Stimulated activated CD4-positive, alpha-beta T cell treated with anti-CD3 and anti-CD28 coated beads, Interleukin-4, amount 100 ng/mL, for 48 hours (primary cell): ENCODE data around the gene NMNAT1.
"Not testable (repeated sequence)": the region's sequence is repeated elsewhere in the genome, so short reads cannot be mapped to it uniquely, and the experiment has no call there.

Experiments
- DNase-seq, 2 donors: peaks; one replicate each; pipeline ENCODE4 v3.0.0-alpha.2; 2020; ENCODE audit warnings: low read depth in 2 of 2

The NMNAT1 gene

DNA sequence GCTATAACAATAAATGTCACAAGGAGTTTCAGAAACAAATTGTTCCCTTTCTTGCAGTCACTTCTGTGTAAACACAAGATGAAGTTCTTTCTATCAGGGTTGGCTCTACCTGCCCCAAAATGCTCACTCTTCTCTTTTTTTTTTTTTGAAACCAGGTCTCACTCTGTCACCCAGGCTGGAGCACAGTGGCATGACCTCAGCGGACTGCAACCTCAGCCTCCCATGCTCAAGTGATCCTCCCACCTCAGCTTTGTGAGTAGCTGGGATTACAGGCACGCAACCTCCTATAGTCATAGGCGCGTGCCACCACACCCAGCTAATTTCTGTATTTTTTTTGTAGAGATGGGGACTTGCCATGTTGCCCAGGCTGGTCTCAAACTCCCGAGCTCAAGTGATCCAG is 22.7 kb upstream of the NMNAT1 start:
- DNase-seq, result no peak

DNA sequence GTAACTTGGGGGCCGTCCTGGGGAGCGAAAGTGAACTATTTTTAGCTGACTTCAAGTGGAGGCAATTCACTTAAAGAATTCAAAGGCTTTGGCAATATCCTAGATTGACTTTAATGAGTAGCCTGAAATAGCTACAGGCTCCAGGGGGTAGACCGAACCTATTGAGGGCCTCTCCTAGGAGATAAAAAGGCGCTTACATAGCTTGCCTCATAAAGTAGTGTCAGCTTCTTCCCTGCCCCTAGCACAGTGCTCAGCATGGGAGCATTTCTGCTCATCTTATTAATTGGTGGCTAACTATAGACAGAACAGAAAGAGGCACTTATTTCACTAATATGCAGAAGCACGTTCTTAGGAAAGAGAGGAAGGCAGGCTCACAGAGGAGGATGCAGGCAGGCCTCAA is 20.9 kb upstream of the NMNAT1 start:
- DNase-seq, result no peak

DNA sequence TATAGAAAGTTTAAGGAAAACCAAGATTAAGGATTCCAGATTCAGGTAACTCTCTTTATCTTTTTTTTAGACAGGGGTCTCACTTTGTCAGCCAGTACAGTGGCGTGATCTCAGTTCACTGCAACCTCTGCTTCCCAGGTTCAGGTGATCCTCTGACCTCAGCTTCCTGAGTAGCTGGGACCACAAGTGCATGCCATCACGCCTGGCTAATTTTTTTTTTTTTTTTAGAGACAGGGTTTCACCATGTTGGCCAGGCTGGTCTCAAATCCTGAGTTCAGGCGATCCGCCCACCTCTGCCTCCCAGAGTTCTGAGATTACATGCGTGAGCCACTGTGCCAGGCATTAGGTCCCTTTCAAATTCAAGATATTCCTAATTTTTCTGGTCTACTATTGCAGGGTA is 16.0 kb upstream of the NMNAT1 start:
- DNase-seq, result no peak

DNA sequence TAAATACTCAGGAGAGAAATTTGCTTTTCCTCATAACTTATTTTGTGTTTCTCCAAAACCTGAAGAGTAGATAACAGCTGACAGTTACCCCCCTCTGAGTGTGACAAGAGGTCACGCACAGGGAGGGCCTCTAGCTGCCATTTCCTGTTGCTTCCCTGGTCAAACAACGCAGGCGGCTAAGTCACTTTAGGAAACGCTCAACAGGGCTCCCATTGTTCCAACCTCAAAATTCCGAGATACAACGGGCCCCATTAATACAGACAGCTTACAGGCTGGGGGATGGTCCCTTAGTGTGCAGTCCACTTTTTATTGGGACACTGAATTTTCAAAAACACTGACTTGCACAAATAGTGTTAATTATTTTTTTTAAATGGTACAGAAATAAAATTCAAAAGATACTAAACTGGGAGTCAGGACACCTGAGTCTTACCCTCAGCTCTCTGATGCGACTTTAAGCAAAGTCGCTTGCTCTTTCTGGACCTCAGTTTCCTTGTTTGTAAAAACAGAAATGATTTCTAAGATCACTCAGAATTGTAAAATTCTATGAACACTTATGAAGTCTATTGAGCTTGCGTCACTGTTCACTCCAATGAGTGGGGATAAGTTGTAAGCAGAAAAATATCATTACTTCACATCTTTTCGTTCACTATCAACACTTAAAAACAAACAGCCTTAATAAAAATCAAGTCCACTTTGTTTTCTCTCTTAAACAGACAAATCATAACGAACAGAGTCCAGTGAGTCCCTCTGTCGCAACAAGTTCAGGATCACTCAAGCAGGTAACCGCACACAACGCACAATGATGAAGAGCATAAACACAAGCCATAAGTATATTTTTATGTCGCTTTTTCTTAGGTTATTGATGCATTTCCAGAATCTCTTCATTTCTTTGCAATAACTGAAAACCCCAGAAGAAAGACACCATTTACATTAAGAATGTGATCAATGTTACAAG is 13.6 kb upstream of the NMNAT1 start:
- no peak for DNase-seq

DNA sequence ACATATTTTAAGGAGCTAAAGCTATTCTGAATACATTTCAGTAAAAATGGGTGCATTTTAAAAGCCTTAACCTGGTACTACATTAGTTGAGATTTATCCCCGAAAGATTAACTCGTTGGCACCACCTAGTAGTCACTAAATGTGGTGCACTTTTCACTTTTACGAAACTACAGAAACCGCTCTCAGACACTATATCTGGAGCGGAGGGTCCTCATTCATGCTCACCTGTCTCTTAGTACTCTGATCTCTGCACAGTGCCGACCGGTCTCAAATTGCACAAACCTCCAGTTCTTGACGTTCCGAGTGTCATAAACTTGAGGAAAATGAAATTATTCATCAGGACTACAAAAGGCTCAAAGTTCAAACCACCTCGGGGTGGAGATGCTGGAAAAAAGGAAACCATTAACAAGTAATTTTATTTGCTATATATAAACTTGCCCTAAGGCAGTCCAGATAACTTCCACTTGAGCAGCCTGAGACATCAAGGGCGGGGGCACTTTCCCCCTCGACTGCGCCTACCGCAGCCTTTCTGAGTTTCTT is 806 bp upstream of the NMNAT1 start:
- DNase-seq, result no peak

DNA sequence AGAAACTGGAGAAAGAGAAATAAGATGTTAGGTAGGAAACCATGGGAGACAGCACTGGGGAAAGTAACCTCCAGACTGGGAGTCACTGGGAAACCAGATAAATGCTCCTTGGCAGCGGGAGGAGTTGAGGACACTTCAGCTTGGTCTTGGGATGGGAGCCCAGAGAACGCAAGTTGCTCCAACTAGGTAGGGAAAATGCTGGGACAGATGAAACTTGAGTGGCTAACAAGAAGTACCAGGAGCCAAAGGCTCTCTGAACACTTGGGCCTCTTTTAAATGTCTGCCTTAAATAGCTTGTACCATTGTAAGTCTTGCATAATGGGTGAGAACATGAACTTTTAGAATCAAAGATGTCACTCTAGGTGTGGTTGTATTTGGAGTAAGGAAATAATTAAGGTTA is 3.0 kb downstream of the NMNAT1 start:
- DNase-seq, result no peak

DNA sequence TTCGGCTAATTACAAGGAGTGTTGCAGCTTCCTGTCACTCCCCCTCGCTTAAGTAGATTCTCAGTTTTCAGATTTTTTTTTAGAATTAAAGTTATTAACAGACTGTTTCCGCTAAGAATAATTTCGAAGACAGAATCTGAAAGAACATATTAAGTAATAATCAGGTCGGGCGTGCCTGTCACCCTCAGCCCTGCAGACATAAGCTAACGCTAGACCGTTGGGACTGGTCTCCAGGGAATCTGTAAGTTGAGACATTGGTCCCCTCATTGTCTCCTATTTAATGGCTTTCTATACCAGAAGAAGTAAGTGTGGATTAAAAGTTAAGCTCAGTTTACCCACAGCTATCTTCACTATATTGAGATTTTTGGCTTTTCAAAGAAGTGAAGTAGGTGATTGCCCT is 14.5 kb downstream of the NMNAT1 start:
- DNase-seq, result no peak

DNA sequence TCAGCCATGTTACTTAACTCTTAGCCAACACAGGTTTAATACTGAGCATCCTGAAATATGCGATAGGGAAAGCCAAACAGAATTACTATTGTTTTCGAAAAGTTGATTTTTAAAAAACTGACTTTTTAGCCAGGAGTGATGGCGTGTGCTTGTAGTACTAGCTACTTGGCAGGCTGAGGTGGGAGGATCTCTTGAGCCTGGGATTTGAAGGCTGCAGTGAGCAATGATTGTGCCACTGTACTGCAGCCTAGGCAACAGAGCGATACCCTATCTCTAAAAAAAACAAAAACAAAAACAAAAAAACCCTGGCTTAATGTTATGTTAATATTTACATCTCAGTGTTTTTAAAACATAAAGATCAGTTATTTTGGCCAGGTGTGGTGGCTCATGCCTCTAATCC is 16.7 kb downstream of the NMNAT1 start:
- DNase-seq, result no peak

DNA sequence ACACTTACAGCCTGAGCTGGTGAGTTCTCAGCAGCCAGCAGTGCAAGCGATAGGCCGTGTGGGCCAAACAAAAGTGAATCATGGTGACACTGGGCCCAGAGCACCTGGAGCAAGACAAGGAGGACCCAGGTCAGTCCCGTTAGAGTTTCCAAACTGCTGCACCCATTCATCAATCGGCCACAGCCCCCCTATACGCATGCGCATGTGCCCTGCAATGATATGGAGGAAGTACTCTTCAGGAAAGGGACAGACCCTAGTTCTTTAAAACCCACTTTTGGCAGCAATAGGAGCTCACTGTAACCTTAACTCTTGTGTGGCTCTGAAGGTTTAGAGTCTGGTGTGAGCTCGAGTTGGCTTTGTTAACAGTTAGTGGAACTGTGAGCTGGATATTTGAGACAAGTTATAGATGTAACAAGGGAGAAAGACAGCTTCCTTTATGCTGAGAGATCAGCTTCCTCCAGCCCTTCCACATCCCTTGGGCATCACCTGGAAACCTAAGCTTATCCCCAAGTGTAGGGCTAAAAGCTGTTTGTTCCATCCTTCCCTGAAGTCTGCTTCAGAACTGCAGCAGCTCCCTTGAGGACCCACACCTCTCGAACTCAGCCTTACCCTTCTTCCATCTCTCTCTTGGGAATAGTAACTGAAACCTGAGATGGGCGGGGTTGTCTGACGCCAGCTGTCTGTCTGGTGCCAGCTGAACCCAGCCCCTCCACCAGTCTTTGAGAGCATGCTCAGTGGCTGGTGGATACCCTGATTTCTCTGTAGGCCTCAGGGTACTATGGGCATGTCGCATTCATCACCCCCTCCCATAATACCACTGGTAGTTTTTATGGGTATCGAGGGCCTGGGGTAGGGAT is 17.7 kb downstream of the NMNAT1 start:
- DNase-seq, result no peak

DNA sequence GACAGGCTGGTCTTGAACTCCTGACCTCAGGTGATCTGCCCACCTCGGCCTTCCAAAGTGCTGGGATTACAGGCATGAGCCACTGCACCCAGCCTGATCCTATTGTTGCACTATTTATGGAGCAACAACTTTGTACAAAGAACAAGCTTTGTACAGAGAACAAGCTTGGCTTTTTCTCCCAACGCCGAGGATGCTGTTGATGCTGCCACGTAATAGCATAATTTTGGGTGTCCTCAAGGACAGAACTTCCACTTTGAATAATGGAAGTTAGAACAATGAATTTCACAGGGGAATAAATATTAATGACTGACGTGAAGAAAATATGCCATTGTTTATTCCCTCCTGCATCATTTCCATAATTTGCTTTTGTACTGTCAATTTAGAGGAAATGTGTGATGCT is 41.0 kb downstream of the NMNAT1 start:
- no peak for DNase-seq

DNA sequence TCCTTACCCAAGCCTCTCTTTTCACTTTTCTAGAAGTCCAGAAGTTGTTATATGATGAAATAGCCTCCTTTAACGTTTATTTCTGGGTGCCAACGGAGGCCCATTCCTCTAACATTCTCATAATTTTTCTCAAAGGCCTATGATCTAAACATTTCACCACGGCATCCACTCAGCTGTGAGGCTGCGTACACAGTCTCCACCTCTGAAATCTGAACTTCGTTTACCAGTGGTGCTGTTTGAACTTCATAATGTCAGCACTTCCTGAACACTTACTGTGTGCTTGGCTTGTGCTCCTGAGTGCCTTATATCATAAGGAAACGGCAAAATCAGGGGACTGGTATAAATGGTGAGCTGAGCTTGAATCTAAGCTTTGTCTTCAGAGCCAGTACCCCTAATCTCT is 41.7 kb downstream of the NMNAT1 start:
- no peak for DNase-seq

DNA sequence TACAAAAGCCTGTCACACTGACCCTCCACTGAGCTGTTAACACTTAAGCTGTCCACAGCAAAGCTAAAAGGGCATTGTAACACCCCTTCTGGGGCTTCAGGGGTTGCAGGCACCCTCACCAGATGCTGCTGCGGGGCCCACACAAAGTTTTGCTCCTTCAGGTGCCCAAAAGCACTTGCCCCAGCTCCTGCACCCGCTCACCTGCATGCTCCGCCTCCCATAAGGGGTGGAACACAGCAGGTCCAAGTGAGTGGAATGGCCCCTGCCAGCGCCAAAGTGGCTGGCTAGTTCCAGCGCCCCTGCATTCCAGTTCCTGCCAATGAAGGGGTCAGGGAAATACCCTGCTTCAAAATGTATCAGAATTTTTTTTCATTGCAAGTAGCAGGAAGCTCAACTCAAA is 46.5 kb downstream of the NMNAT1 start:
- no peak for DNase-seq

DNA sequence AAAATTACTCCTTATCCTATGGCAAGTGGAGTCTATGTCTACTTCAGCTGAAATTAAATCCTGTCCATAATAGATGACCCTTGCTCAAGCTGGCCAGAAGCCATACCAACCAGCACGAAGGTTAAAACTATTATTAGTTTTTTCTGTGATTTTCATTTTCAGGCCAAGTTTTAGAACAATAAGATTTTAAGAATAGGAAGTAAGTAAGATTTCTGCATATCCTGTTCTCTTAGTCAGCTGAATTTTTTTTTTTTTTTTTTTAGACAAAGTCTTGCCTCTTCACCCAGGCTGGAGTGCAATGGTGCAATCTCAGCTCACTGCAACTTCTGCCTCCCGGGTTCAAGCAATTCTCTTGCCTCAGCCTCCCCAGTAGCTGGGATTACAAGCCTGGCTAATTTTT is 47.7 kb downstream of the NMNAT1 start:
- no peak for DNase-seq

DNA sequence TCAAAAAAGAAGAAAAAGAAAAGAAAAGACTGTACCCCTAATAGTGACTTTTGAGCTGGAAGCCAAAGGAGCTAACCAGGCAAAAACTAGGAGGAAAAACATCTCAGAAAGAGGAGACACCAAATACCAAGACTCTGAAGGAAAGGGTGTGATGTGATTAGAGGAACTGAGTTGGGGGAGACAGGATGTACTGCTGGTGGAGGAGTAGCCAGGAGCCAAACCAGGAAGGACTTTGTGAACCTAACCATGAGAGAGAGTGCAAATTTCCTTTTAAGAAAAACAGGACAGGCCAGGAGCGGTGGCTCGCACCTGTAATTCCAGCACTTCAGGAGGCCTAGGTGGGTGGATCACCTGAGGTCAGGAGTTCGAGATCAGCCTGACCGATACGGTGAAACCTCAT is 49.6 kb downstream of the NMNAT1 start:
- no peak for DNase-seq

DNA sequence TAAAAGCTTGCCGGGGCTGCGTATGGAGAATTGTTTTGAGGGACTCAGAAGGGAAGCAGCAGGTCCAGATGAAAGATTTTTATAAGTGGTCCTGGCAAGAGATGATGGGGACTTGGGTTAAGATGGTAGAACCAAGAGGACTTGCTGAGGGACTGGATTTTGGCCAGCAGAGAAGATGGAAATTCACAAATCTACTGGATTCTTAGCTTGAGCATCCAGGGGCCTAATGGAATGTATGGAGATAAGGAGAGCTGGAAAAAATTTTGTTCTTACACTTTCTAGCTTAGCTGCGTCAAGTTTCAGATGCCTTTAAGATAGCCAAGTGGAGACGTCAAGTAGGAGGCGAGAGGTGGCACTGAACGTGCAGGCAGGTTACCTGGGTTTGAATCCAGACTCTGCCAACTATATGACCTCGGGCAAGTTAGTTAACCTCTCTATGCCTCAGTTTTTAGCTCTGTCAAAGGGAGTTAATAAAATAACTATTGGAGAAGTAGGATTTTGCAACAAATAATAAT is 50.3 kb downstream of the NMNAT1 start:
- DNase-seq, result no peak

DNA sequence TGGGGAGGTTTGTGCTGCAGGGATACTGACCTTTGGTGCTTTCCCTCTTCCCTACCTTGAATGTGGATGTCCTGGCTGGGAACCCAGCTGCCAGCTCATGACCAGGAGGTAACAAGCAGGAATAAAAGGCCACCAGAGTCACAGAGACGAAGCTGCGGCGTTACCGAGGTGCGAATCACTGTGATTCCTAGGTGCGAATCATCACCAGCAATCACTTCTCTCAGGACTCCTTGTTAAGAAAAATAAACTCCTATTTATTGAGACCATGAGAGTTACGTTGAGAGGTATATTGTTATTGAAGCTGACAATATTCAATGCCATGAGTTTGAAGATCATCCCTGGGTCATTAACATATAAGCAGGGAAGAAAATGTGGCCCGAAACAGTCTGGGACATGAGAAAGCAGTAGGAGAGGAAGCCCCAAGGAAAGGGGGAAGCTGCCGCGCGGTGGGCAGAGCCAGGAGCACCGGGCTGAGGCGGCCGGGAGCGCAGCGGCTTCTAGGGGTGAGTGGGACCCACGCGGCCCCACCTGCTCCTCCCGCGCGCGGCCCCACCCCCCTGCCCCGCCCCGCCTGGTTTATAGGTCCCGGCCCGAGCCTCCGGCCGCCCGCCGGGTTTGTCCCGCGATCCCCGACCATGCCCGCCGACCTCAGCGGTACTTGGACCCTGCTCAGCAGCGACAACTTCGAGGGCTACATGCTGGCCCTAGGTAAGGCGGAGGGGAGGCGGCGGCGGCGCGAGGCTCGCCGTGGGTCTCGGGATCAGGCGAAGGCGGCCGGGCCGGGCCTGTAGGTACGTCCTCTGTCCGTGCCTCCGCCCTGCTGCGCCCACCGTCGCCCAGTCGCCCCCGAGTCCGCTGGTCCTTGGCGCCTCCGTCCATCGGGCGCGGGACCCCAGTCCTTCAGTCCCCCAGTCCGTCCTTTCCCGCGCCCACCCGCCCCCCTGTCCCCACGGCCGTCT is 53.6 kb downstream of the NMNAT1 start, which contains the start of gene RBP7:
Gene RBP7 (plus strand): TSS at position 605 of the 959 bp plus-strand sequence. CDS start 31 bp downstream, at position 636.
- no peak for DNase-seq

DNA sequence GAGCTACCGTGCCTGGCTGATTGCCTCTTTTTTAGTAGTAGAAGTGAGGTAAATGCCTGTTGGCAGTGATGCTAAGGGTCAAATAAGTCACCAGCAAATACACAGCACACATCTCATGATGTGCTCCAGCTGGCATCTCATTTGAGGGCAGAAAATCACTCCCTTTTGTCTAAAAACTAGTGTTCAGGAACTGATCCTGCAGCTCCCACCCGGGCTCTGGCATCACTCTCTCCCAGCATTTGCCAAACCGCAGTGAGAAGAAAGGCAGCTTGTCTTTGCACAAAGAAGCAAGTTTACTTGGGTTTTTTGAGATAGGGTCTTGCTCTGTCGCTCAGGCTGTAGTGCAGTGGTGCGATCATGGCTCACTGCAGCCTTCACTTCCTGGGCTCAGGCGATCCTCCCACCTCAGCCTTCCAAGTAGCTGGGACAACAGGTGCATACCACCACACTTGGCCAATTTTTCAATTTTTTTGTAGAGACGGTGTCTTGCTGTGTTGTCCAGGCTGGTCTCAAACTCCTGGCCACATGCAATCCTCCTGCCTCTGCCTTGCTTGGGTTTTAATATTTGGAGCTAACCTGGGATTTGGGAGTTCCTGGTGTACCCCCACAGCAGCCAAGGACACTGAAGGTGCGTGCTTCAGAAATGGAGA is 57.9 kb downstream of the NMNAT1 start:
- no peak for DNase-seq

DNA sequence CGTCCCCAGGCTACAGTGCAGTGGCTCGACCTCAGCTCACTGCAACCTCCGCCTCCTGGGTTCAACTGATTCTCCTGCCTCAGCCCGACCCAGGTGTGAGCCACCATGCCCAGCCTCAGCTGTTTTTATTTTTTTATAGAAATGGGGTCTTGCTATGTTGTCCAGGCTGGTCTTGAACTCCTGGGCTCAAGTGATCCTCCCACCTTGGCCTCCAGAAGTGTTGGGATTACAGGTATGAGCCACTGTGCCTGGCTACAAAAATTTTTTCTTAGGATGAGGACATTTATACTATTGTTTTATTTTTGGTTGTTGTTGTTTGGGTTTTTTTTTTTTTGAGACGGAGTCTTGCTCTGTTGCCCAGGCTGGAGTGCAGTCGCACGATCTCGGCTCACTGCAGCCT is 62.0 kb downstream of the NMNAT1 start:
- DNase-seq, result not testable (repeated sequence)

DNA sequence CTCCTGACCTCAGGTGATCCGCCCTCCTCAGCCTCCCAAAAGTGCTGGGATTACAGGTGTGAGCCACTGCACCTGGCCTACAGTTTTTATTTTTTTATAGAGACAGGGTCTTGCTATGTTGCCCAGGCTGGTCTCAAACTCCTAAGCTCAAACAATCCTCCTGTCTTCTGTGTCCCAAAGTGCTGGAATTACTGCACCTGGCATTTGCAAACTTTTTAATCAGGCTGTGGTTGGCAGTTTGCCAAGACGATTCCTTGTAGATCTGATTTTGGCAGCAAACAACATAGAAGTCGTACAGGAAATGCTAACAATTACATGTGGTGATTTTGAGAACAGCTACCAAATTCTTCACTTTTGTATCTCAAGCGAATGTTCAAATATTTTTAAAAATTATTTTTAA is 63.9 kb downstream of the NMNAT1 start:
- no peak for DNase-seq

DNA sequence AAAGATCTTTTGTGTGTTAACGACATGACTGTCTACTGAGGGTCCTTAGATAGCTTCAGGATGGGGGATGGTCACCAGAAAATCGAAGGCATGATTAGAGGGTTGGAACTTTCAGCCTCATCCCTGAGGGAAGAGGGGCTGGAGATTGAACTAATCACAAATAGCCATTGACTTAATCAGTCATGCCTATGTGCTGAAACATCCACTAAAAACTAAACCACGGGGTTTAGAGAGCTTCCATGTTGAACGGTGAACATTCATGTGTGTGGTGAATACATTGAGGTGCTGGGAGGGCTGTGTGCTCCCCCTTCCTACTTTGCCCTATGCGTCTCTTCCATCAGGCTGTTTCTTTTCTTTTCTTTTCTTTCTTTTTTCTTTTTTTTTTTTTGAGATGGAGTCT is 70.7 kb downstream of the NMNAT1 start:
- no peak for DNase-seq

DNA sequence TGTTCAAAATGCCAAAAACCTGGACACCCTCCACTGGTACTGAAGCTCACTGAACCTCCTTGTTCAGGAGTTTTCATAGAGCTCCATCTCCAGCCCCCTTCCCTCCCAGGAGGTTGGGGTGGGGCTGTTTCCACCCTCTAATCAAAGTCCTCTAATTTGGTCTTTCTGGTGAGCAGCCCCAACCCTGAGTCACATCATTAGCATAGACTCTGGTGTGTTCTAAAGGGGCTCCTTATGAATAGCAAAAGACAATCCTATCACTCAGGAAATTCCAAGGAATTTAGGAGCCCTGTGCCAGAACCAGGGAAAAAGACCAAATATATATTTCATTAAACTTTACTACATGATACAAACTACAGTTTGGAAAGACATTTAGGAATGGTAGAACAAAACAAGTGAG is 76.3 kb downstream of the NMNAT1 start:
- DNase-seq, result no peak
